H1 (cell line): ENCODE results near the gene ARMCX1. TPM values are rescaled to one million over a fixed set of nuclear protein-coding genes. Genes with fewer than 3 reads are reported as not detected.

Source experiments
- CTCF ChIA-PET: fragments of 300-600 bp; sonication (Branson Sonifier 250); formaldehyde crosslinking; loops from one replicate; lab custom pipeline; 2021; ENCODE audit not compliant: partially characterized antibody; lab: Charles Lee
- POLR2A ChIA-PET: fragments of 300-600 bp; sonication (Branson Sonifier 250); formaldehyde crosslinking; loops from one replicate; lab custom pipeline; 2021; ENCODE audit warnings: inconsistent platforms; ENCODE audit not compliant: partially characterized antibody; lab: Charles Lee
- DNase-seq, 2 experiments: peaks; one replicate each; pipeline versions ENCODE4 v3.0.0 to v3.0.0-alpha.2; 2010 to 2022; ENCODE audit warnings: low spot score in 2 of 2, low read depth in 1 of 2, mixed read lengths in 1 of 2
- FAIRE-seq: peaks from 2 replicates; lab custom pipeline; 2011; peaks lifted over from hg19 to GRCh38; lab: Jason Lieb, UNC
- H2AFZ ChIP-seq: 2 replicates; pipeline ENCODE4 v1.8.1; 2012; ENCODE audit warnings: low read length, inconsistent platforms
- H2AK5ac ChIP-seq: 2 replicates; pipeline ENCODE4 v1.6.1; 2013; ENCODE audit warnings: low read depth, low read length
- H2BK120ac ChIP-seq: replicated peaks from 2 replicates; pipeline ENCODE3; 2013; ENCODE audit warnings: low read depth, low read length, inconsistent platforms
- H2BK12ac ChIP-seq: 2 replicates; pipeline ENCODE4 v1.6.1; 2013; ENCODE audit warnings: low read depth, low read length
- H2BK15ac ChIP-seq: 2 replicates; pipeline ENCODE4 v1.6.1; 2013; ENCODE audit warnings: low read length
- H2BK20ac ChIP-seq: 2 replicates; pipeline ENCODE4 v1.6.1; 2013; ENCODE audit warnings: low read length
- H2BK5ac ChIP-seq: 2 replicates; pipeline ENCODE4 v1.6.1; 2013; ENCODE audit warnings: low read depth, low read length
- H3K14ac ChIP-seq: 2 replicates; pipeline ENCODE4 v1.6.1; 2013; ENCODE audit warnings: inconsistent platforms; ENCODE audit not compliant: insufficient read length
- H3K18ac ChIP-seq: 2 replicates; pipeline ENCODE4 v1.6.1; 2013; ENCODE audit warnings: low read length; ENCODE audit errors: extremely low read depth
- H3K23ac ChIP-seq: 2 replicates; pipeline ENCODE4 v1.6.1; 2013; ENCODE audit warnings: inconsistent platforms; ENCODE audit not compliant: insufficient read length
- H3K23me2 ChIP-seq: 2 replicates; pipeline ENCODE4 v1.6.1; 2013; ENCODE audit warnings: low read depth, low read length
- H3K27ac ChIP-seq: 2 replicates; pipeline ENCODE4 v1.6.1; 2011; ENCODE audit warnings: low read depth, low read length, inconsistent platforms
- H3K27me3 ChIP-seq, 4 experiments: replicated peaks in 1 of 4; 1 replicate in 1 of 4; 2 replicates in 3 of 4; pipeline versions ENCODE4 v1.6.1 to v1.8.1; 2011 to 2013; ENCODE audit warnings: low read length in 3 of 4, mild to moderate bottlenecking in 3 of 4, inconsistent platforms in 2 of 4, mixed read lengths in 2 of 4, moderate library complexity in 1 of 4; ENCODE audit not compliant: control insufficient read depth in 3 of 4, insufficient read depth in 3 of 4; ENCODE audit errors: extremely low read depth in 1 of 4
- H3K36me3 ChIP-seq, 4 experiments: 2 replicates each; pipeline versions ENCODE4 v1.6.1 to v1.8.1; 2011 to 2013; ENCODE audit warnings: mild to moderate bottlenecking in 4 of 4, low read length in 3 of 4, moderate library complexity in 2 of 4, control low read depth in 1 of 4, inconsistent platforms in 1 of 4; ENCODE audit not compliant: insufficient read depth in 4 of 4, control insufficient read depth in 2 of 4
- H3K4ac ChIP-seq: replicated peaks from 2 replicates; pipeline ENCODE3; 2013; ENCODE audit warnings: low read length, low read depth, mixed read lengths, inconsistent platforms; ENCODE audit not compliant: insufficient read length
- H3K4me1 ChIP-seq, 4 experiments: replicated peaks in 1 of 4; 1 replicate in 1 of 4; 2 replicates in 3 of 4; pipeline versions ENCODE4 v1.6.1 to v1.8.1; 2011 to 2013; ENCODE audit warnings: low read length in 3 of 4, inconsistent platforms in 2 of 4, mixed read lengths in 1 of 4; ENCODE audit not compliant: insufficient read depth in 4 of 4, control insufficient read depth in 3 of 4
- H3K4me2 ChIP-seq, 2 experiments: 2 replicates each; pipeline versions ENCODE4 v1.6.1 to v1.8.1; 2011 to 2013; ENCODE audit warnings: low read depth in 2 of 2, low read length in 2 of 2, control low read depth in 1 of 2, inconsistent platforms in 1 of 2, mild to moderate bottlenecking in 1 of 2; ENCODE audit not compliant: insufficient read depth in 1 of 2
- H3K4me3 ChIP-seq, 4 experiments: fragments of 200-600, 300-600 bp in 1 of 4; sonication (generic), shearing (Covaris generic), sonication (Bioruptor Twin) in 1 of 4; 2 replicates each; pipeline versions ENCODE4 v1.5.1 to v1.8.1; 2011 to 2016; ENCODE audit warnings: low read length in 4 of 4, low read depth in 3 of 4, control low read depth in 2 of 4, inconsistent platforms in 2 of 4, mild to moderate bottlenecking in 2 of 4, mixed read lengths in 1 of 4, moderate library complexity in 1 of 4; ENCODE audit not compliant: insufficient read depth in 2 of 4; ENCODE audit errors: extremely low read depth in 1 of 4
- H3K56ac ChIP-seq: replicated peaks from 2 replicates; pipeline ENCODE3; 2013; ENCODE audit warnings: low read depth, mild to moderate bottlenecking, mixed read lengths, low read length, inconsistent platforms; ENCODE audit not compliant: insufficient read length
- H3K79me1 ChIP-seq: 2 replicates; pipeline ENCODE4 v1.6.1; 2013; ENCODE audit warnings: low read depth, low read length, control low read depth
- H3K79me2 ChIP-seq, 2 experiments: 2 replicates each; pipeline versions ENCODE4 v1.6.1 to v1.8.1; 2012 to 2013; ENCODE audit warnings: low read length in 2 of 2, mild to moderate bottlenecking in 2 of 2, inconsistent platforms in 1 of 2; ENCODE audit not compliant: insufficient read depth in 2 of 2, control insufficient read depth in 1 of 2
- H3K9ac ChIP-seq, 4 experiments: replicated peaks in 1 of 4; 1 replicate in 1 of 4; 2 replicates in 3 of 4; pipeline versions ENCODE4 v1.6.1 to v1.8.1; 2011 to 2013; ENCODE audit warnings: low read depth in 3 of 4, low read length in 3 of 4, control low read depth in 2 of 4, mild to moderate bottlenecking in 2 of 4, moderate library complexity in 2 of 4, inconsistent platforms in 1 of 4; ENCODE audit errors: extremely low read depth in 1 of 4
- H3K9me3 ChIP-seq, 2 experiments: 2 replicates each; pipeline versions ENCODE4 v1.6.1 to v1.8.1; 2012 to 2013; ENCODE audit warnings: mild to moderate bottlenecking in 2 of 2, moderate library complexity in 2 of 2, control low read depth in 1 of 2, inconsistent platforms in 1 of 2, low read depth in 1 of 2, low read length in 1 of 2, mixed read lengths in 1 of 2; ENCODE audit not compliant: insufficient read depth in 2 of 2
- H4K20me1 ChIP-seq, 2 experiments: replicated peaks in 1 of 2; 2 replicates each; pipeline versions ENCODE3 to v1.8.1; 2011 to 2013; ENCODE audit warnings: inconsistent platforms in 2 of 2, low read length in 2 of 2, mild to moderate bottlenecking in 1 of 2; ENCODE audit not compliant: insufficient read depth in 2 of 2, control insufficient read depth in 1 of 2
- H4K5ac ChIP-seq: 2 replicates; pipeline ENCODE4 v1.6.1; 2013; ENCODE audit warnings: low read length, low read depth, mixed read lengths, inconsistent platforms; ENCODE audit not compliant: insufficient read length
- H4K8ac ChIP-seq: 2 replicates; pipeline ENCODE4 v1.8.0; 2013; ENCODE audit warnings: mild to moderate bottlenecking, moderate library complexity, low read length, inconsistent platforms; ENCODE audit not compliant: insufficient read depth; ENCODE audit errors: extremely low read depth
- H4K91ac ChIP-seq: replicated peaks from 2 replicates; pipeline ENCODE3; 2013; ENCODE audit warnings: low read length, mixed read lengths, inconsistent platforms; ENCODE audit not compliant: insufficient read length
- ASH2L ChIP-seq: fragments of 200-600, 300-600 bp; sonication (generic); IDR thresholded peaks from one replicate; pipeline ENCODE4 v1.7.1; 2017; ENCODE audit warnings: low read length
- CBX5 ChIP-seq: fragments of 300-800, 300-1000 bp; sonication (generic); IDR thresholded peaks from 2 replicates; pipeline ENCODE4 v1.7.1; 2016; ENCODE audit warnings: antibody characterized with exemption, low read length, low read depth
- POLR2AphosphoS5 ChIP-seq: IDR thresholded peaks from 2 replicates; pipeline ENCODE4 v1.6.1; 2011; ENCODE audit warnings: low read depth, low read length
- RBBP5 ChIP-seq: IDR thresholded peaks from 2 replicates; pipeline ENCODE4 v1.7.1; 2012; ENCODE audit warnings: low read depth, mild to moderate bottlenecking, inconsistent platforms, low read length, moderate library complexity, borderline replicate concordance
- RXRA ChIP-seq: IDR thresholded peaks from 2 replicates; pipeline ENCODE4 v1.6.1; 2011; ENCODE audit warnings: low read depth, mild to moderate bottlenecking, low read length, moderate library complexity; ENCODE audit not compliant: insufficient read depth
- WGBS, 2 experiments: shearing (Covaris generic) in 1 of 2; methylation state at CpG; one replicate each; pipeline versions ENCODE4 v1.1.6 to v1.1.7; 2013 to 2015; ENCODE audit warnings: low lambda C conversion rate in 2 of 2, mixed read lengths in 2 of 2, inconsistent platforms in 1 of 2, low coverage in 1 of 2, missing lambda C conversion rate in 1 of 2; ENCODE audit not compliant: insufficient replicate concordance in 2 of 2, insufficient coverage in 1 of 2, insufficient read length in 1 of 2; ENCODE audit errors: extremely low coverage in 1 of 2, missing lambda C conversion rate in 1 of 2; 5-methylcytosine and 5-hydroxymethylcytosine counted together
- polyA plus RNA-seq, 7 experiments: library from polyadenylated mRNA; depleted of rRNA in 3 of 7; stranded (reverse) in 5 of 7; unstranded in 2 of 7; fragments of >200 nt in 5 of 7; fragments of 200-250 nt in 2 of 7; gene quantifications; 1 replicate in 5 of 7; 2 replicates in 1 of 7; 4 replicates in 1 of 7; pipeline versions ENCODE4 v1.2.1 to v1.2.3, GENCODE V29; 2011 to 2013; ENCODE audit warnings: missing spikeins in 2 of 7, mixed read lengths in 2 of 7
- total RNA-seq: library from RNA; stranded (reverse); fragmentation: NEBNext Ultra II Directional; extraction: Animal tissue kit (Norgen Biotek cat#: 25700); gene quantifications from 2 replicates; pipeline ENCODE4 v1.2.1, GENCODE V29; 2021

The ARMCX1 gene
- total and polyA plus RNA-seq, 2 of the 8 experiments (the other 6 are each of a cell fraction or from before 2014, with no cell fraction given), result 12.5 to 29.1 TPM

DNA sequence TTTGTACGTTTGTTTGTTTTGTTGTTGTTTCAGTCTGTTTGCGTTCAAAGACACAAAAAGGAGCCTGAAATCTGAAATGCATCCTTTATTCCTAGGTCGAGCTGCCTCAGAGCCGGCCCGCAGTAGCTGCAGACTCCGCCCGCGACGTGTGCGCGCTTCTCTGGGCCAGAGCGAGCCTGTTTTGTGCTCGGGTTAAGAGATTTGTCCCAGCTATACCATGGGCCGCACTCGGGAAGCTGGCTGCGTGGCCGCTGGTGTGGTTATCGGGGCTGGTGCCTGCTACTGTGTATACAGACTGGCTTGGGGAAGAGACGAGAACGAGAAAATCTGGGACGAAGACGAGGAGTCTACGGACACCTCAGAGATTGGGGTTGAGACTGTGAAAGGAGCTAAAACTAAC, 2.4 kb downstream of the ARMCX1 start:
- Histone ChIP-seq H3K23me2 (peaks cover 2% of the 10 kb centered on the region; the same call in 1 of the 2 replicates), H2BK15ac (no peak overlapping the region), H4K5ac (no peak overlapping the region), H3K79me2 (no peaks in the 10 kb centered on the region), H2AFZ (no peak overlapping the region), H2BK20ac (no peak overlapping the region), H3K23ac (no peak overlapping the region), H3K4me1 (peaks cover 0 to 4% (median 0%) of the 10 kb centered on the region in 4 experiments; a peak in 1 of 7 replicates), H3K18ac (no peak overlapping the region), H2AK5ac (no peak overlapping the region), H3K79me1 (no peaks in the 10 kb centered on the region), H2BK12ac (no peak overlapping the region), H2BK5ac (no peak overlapping the region), H3K9me3 (no peaks in the 10 kb centered on the region), H4K8ac (no peak overlapping the region), H3K56ac (no peak overlapping the region), H3K36me3 (peaks cover 0 to 8% (median 2%) of the 10 kb centered on the region in 4 experiments; a peak in 4 of 8 replicates), H4K20me1 (no peaks in the 10 kb centered on the region), H3K27ac (no peak overlapping the region), H4K91ac (no peak overlapping the region), H3K14ac (no peak overlapping the region), H3K4ac (no peak overlapping the region), H3K4me3 (no peak overlapping the region), H2BK120ac (no peak overlapping the region), H3K4me2 (no peak overlapping the region), H3K27me3 (no peaks in the 10 kb centered on the region), H3K9ac (no peak overlapping the region)
- POLR2A ChIA-PET, result no interaction called here
- FAIRE-seq (no peak), DNase-seq (no peak)
- 93% methylated on average over 21 of the region's 23 CpGs; no CpG with 5 or more reads in 1 of the 2 experiments for WGBS, 2 experiments
- CTCF ChIA-PET, result interaction anchor here (0.5 to 1.7 kb wide), 3 partner anchors 70 to 134 kb away, joined by 3 to 4 read pairs (median 3); no protein-coding TSS in a partner anchor
- TF ChIP-seq RBBP5, result no peak
- no peak for TF ChIP-seq ASH2L
- TF ChIP-seq RXRA, result no peak
- TF ChIP-seq POLR2AphosphoS5, result no peak
- TF ChIP-seq CBX5, result no peak
